MM.1S (cell line): ENCODE data around the gene PLEKHA7.

Source experiments
- DNase-seq: peaks from one replicate; pipeline ENCODE4 v3.0.0-alpha.2; 2015
- H2AFZ ChIP-seq: fragments of 300-600 bp; sonication (generic); 2 replicates; pipeline ENCODE4 v1.6.0; 2016; ENCODE audit warnings: antibody characterized with exemption, low read length
- H3F3A ChIP-seq: fragments of 300-600 bp; sonication (generic); 2 replicates; pipeline ENCODE4 v1.6.1; 2016; ENCODE audit warnings: mild to moderate bottlenecking, antibody characterized with exemption, low read length, moderate library complexity, mixed read lengths; ENCODE audit not compliant: insufficient read depth
- H3K27ac ChIP-seq: fragments of 300-600 bp; sonication (generic); 2 replicates; pipeline ENCODE4 v1.5.1; 2016; ENCODE audit warnings: mild to moderate bottlenecking, low read length
- H3K27me3 ChIP-seq: fragments of 300-600 bp; sonication (generic); replicated peaks from 2 replicates; pipeline ENCODE4 v1.6.0; 2016; ENCODE audit warnings: low read length; ENCODE audit not compliant: insufficient read depth
- H3K36me3 ChIP-seq: fragments of 300-600 bp; sonication (generic); replicated peaks from 2 replicates; pipeline ENCODE4 v1.6.1; 2016; ENCODE audit warnings: mild to moderate bottlenecking, low read length, mixed read lengths; ENCODE audit not compliant: insufficient read depth
- H3K4me1 ChIP-seq: fragments of 300-600 bp; sonication (generic); 2 replicates; pipeline ENCODE4 v1.6.1; 2016; ENCODE audit warnings: low read length, mixed read lengths
- H3K4me2 ChIP-seq: fragments of 300-600 bp; sonication (generic); 2 replicates; pipeline ENCODE4 v1.6.0; 2016; ENCODE audit warnings: low read depth, low read length
- H3K4me3 ChIP-seq: fragments of 300-600 bp; sonication (generic); 2 replicates; pipeline ENCODE4 v1.5.1; 2016; ENCODE audit warnings: low read length, mixed read lengths
- H3K79me2 ChIP-seq: fragments of 300-600 bp; sonication (generic); 2 replicates; pipeline ENCODE4 v1.6.1; 2016; ENCODE audit warnings: mixed run types, low read length, mixed read lengths
- H3K9ac ChIP-seq: fragments of 300-600 bp; sonication (generic); 2 replicates; pipeline ENCODE4 v1.6.1; 2016; ENCODE audit warnings: low read length, mixed read lengths
- H3K9me2 ChIP-seq: fragments of 300-600 bp; sonication (generic); replicated peaks from 2 replicates; pipeline ENCODE4 v1.6.1; 2016; ENCODE audit warnings: mild to moderate bottlenecking, low read length, mixed read lengths; ENCODE audit not compliant: insufficient read depth
- H3K9me3 ChIP-seq: fragments of 300-600 bp; sonication (generic); replicated peaks from 2 replicates; pipeline ENCODE4 v1.6.1; 2016; ENCODE audit warnings: mild to moderate bottlenecking, low read length, mixed read lengths; ENCODE audit not compliant: insufficient read depth
- H4K20me1 ChIP-seq: fragments of 300-600 bp; sonication (generic); 2 replicates; pipeline ENCODE4 v1.6.1; 2016; ENCODE audit warnings: mild to moderate bottlenecking, low read length, moderate library complexity, mixed read lengths; ENCODE audit not compliant: insufficient read depth
- EZH2 ChIP-seq: fragments of 300-600 bp; sonication (generic); optimal IDR thresholded peaks from 2 replicates; pipeline ENCODE3; 2017; ENCODE audit warnings: low read depth, mild to moderate bottlenecking, antibody characterized with exemption, low read length, mixed read lengths
- EZH2phosphoT487 ChIP-seq: fragments of 300-600 bp; sonication (generic); IDR thresholded peaks from 2 replicates; pipeline ENCODE4 v1.6.1; 2018; ENCODE audit warnings: antibody characterized with exemption, low read length
- TF ChIP-seq, protein P1 (sequence below): fragments of 300-600 bp; sonication (generic); IDR thresholded peaks from 2 replicates; pipeline ENCODE4 v1.5.1; 2016; ENCODE audit warnings: antibody characterized with exemption, low read length, mixed read lengths

Gene PLEKHA7

DNA sequence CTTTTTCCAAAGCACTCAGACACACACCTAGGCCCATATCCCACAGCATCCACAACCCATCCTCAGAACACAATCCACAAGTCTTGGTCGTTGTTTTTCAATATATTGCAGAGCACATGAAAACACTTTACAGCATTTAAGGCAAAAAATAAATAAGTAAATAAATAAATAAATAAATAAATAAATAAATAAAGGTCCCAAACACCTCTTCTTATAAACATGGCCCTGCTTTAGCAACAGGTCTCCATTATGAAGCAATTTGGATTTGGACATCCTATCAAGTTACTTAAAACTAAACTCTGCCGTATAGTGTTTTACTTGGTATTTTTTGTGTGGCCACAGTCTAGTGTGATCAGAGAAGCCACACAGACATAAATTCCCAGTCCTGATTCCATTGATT, 10.7 kb upstream of the PLEKHA7 start:
- Histone ChIP-seq H2AFZ (no peak overlapping the region), H3K9me3 (no peaks in the 10 kb centered on the region), H3K9ac (no peak overlapping the region), H3K4me2 (no peak overlapping the region), H3K4me3 (no peak overlapping the region), H3K27ac (no peak overlapping the region), H3K36me3 (peaks cover 7% of the 10 kb centered on the region; the same call in 1 of the 2 replicates), H3K79me2 (peaks cover 58% of the 10 kb centered on the region), H3K9me2 (no peaks in the 10 kb centered on the region), H3F3A (no peaks in the 10 kb centered on the region), H3K4me1 (no peaks in the 10 kb centered on the region), H3K27me3 (no peaks in the 10 kb centered on the region), H4K20me1 (no peaks in the 10 kb centered on the region)
- no peak for DNase-seq
- no peak for TF ChIP-seq EZH2
- TF ChIP-seq EZH2phosphoT487 = no peak
- TF ChIP-seq, protein P1, sequence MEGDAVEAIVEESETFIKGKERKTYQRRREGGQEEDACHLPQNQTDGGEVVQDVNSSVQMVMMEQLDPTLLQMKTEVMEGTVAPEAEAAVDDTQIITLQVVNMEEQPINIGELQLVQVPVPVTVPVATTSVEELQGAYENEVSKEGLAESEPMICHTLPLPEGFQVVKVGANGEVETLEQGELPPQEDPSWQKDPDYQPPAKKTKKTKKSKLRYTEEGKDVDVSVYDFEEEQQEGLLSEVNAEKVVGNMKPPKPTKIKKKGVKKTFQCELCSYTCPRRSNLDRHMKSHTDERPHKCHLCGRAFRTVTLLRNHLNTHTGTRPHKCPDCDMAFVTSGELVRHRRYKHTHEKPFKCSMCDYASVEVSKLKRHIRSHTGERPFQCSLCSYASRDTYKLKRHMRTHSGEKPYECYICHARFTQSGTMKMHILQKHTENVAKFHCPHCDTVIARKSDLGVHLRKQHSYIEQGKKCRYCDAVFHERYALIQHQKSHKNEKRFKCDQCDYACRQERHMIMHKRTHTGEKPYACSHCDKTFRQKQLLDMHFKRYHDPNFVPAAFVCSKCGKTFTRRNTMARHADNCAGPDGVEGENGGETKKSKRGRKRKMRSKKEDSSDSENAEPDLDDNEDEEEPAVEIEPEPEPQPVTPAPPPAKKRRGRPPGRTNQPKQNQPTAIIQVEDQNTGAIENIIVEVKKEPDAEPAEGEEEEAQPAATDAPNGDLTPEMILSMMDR = no peak

DNA sequence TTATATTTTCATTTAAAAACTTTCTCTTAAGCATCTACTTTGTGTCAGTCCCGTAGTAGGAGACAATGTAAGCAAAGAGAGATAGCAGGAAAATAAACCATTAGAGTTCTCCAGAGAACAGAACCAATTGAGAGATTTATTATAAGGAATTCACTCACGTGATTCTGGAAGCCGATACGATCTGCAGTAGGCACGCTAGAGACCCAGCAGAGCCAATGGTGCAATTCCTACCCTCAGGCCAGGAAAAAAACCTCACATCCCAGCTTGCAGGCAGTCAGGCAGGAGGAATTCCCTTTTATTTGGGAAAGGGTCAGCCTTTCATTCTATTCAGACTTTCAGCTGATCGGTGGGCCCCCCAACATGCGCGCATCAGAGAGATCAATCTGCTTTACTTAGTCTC, 7.3 kb upstream of the PLEKHA7 start:
- H2AFZ ChIP-seq = no peak overlapping the region
- no peaks in the 10 kb centered on the region for H3K4me1 ChIP-seq
- DNase-seq = no peak
- H3K27ac ChIP-seq = no peak overlapping the region
- H3K4me2 ChIP-seq = no peak overlapping the region
- H3K9me2 ChIP-seq = no peaks in the 10 kb centered on the region
- no peaks in the 10 kb centered on the region for H3F3A ChIP-seq
- H3K27me3 ChIP-seq = no peaks in the 10 kb centered on the region
- no peak overlapping the region for H3K9ac ChIP-seq
- no peak overlapping the region for H3K4me3 ChIP-seq
- H3K79me2 ChIP-seq = peaks cover 79% of the 10 kb centered on the region
- no peaks in the 10 kb centered on the region for H3K9me3 ChIP-seq
- H3K36me3 ChIP-seq = peaks cover 7% of the 10 kb centered on the region; the same call in 1 of the 2 replicates
- TF ChIP-seq, protein P1 = no peak
- TF ChIP-seq EZH2phosphoT487 (no peak), EZH2 (no peak)
- no peaks in the 10 kb centered on the region for H4K20me1 ChIP-seq

DNA sequence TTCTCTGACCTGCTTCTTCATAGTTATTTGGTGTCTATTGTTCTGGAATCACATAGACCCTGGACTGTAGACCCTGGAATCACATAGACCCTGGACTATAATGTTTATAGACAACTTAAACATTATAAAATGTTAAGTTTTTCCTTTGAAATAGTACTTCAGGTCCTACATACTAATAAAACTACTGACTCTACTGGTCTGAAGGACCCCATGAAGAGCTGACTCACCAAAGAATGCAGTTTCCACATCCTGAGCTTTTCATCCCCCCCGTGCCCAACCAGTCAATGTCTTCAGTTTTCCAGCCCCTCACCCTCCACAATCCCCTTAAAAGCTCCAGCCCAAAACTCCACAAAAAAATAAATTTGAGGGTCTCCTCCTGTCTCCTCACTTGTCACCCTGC, 6.6 kb upstream of the PLEKHA7 start:
- Histone ChIP-seq H3K4me2 (no peak overlapping the region), H3K4me3 (no peak overlapping the region), H3F3A (no peaks in the 10 kb centered on the region), H3K9ac (no peak overlapping the region), H4K20me1 (no peaks in the 10 kb centered on the region), H3K9me3 (no peaks in the 10 kb centered on the region), H3K36me3 (peaks cover 7% of the 10 kb centered on the region; the same call in 1 of the 2 replicates), H3K27ac (no peak overlapping the region), H3K9me2 (no peaks in the 10 kb centered on the region), H3K4me1 (no peaks in the 10 kb centered on the region), H2AFZ (no peak overlapping the region), H3K79me2 (peaks cover 85% of the 10 kb centered on the region), H3K27me3 (no peaks in the 10 kb centered on the region)
- DNase-seq = no peak
- TF ChIP-seq, protein P1 = no peak
